HUES64 (cell line): ENCODE data around the gene TTC39B.

ENCODE experiments used
- H3K27ac ChIP-seq: 2 replicates; pipeline ENCODE4 v1.7.0; 2013; ENCODE audit warnings: low read depth, low read length, inconsistent platforms
- H3K27me3 ChIP-seq: 2 replicates; pipeline ENCODE4 v1.6.1; 2013; ENCODE audit warnings: mild to moderate bottlenecking, low read length; ENCODE audit not compliant: insufficient read depth
- H3K36me3 ChIP-seq: 2 replicates; pipeline ENCODE4 v1.6.1; 2013; ENCODE audit warnings: mild to moderate bottlenecking, low read length; ENCODE audit not compliant: insufficient read depth
- H3K4me1 ChIP-seq: 2 replicates; pipeline ENCODE4 v1.6.1; 2013; ENCODE audit warnings: mild to moderate bottlenecking, low read length, moderate library complexity; ENCODE audit not compliant: insufficient read depth
- H3K4me3 ChIP-seq: 2 replicates; pipeline ENCODE4 v1.5.1; 2013; ENCODE audit warnings: mild to moderate bottlenecking, low read length, moderate library complexity
- H3K9ac ChIP-seq: 2 replicates; pipeline ENCODE4 v1.6.1; 2013; ENCODE audit warnings: mild to moderate bottlenecking, low read depth, low read length
- H3K9me3 ChIP-seq: 2 replicates; pipeline ENCODE4 v1.6.1; 2013; ENCODE audit warnings: low read depth, low read length; ENCODE audit not compliant: insufficient read depth
- WGBS: fragments of 150-250, 120-280 bp; methylation state at CpG from one replicate; pipeline ENCODE4 v1.1.7; 2013; ENCODE audit warnings: missing lambda C conversion rate; 5-methylcytosine and 5-hydroxymethylcytosine counted together

TTC39B gene

DNA sequence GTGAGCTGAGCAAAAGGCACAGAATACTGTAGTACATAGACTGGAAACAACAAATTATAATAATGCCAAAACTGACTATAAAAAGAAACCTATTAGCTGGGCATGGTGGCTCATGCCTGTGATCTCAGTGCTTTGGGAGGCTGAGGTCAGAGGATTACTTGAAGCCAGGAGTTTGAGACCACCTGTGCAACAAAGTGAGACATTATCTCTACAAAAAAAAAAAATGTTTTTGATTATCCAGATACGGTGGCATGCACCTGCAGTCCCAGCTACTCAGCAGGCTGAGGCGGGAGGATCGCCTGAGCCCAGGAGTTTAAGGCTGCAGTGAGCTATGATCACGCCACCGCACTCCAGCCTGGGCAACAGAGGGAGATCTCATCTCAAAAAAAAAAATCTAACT, 175.9 kb downstream of the TTC39B start:
- no peaks in the 10 kb centered on the region for H3K36me3 ChIP-seq
- H3K4me3 ChIP-seq: no peak overlapping the region
- 92% methylated on average over 5 of the region's 5 CpGs for WGBS

DNA sequence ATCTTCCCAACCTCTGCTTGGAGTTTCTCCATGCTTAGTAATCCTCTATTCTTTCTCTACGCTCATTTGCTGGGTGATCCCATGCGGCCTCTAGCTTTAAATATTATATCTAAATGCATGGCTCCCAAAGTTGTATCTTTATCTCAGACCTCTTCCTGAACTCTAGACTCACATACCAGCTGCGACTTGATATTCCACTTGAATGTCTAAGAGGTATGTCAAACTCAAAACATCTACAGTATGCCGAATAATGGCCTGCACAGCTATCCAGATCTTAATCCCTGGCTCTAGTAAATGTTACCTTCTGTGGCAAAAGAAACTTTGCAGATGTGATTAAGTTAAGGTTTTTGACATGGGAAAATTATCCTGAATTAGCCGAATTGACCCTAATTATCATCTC, 179.2 kb downstream of the TTC39B start:
- Histone ChIP-seq H3K4me1 (peaks cover 5% of the 10 kb centered on the region; the same call in 1 of the 2 replicates), H3K9me3 (no peaks in the 10 kb centered on the region), H3K27me3 (no peaks in the 10 kb centered on the region), H3K9ac (no peak overlapping the region), H3K4me3 (no peak overlapping the region), H3K36me3 (no peaks in the 10 kb centered on the region), H3K27ac (no peak overlapping the region)
- 95% methylated on average over 5 of the region's 5 CpGs for WGBS

More for the DNA sequence above, 175.9 kb downstream of the TTC39B start:
- no peaks in the 10 kb centered on the region for H3K9me3 ChIP-seq
- no peaks in the 10 kb centered on the region for H3K27me3 ChIP-seq
- H3K27ac ChIP-seq: no peak overlapping the region
- peaks cover 4% of the 10 kb centered on the region for H3K4me1 ChIP-seq
- no peak overlapping the region for H3K9ac ChIP-seq

DNA sequence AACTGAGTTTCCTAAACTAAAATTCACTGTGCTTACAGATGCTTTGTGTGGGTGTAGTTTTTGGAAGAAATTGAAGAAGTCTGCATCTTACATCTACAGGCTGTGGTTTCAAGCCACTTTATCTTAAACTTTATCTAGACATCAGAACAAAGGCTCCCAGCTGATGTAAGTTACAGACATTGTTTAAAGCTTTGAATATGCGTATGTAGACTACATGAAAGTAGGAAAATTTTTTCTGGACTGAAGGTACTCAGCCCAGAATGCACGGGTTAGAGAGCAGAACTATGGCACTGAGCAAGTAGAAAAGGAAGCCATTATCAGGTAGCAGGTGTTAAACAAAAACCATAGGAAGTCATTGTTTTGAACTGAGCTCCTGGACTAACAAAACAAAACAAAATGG, 185.4 kb downstream of the TTC39B start:
- Histone ChIP-seq H3K36me3 (no peaks in the 10 kb centered on the region), H3K9me3 (no peaks in the 10 kb centered on the region), H3K27ac (no peak overlapping the region), H3K4me3 (no peak overlapping the region), H3K4me1 (peaks cover 17% of the 10 kb centered on the region), H3K9ac (no peak overlapping the region), H3K27me3 (no peaks in the 10 kb centered on the region)
- 85% methylated on average over 2 of the region's 2 CpGs for WGBS

DNA sequence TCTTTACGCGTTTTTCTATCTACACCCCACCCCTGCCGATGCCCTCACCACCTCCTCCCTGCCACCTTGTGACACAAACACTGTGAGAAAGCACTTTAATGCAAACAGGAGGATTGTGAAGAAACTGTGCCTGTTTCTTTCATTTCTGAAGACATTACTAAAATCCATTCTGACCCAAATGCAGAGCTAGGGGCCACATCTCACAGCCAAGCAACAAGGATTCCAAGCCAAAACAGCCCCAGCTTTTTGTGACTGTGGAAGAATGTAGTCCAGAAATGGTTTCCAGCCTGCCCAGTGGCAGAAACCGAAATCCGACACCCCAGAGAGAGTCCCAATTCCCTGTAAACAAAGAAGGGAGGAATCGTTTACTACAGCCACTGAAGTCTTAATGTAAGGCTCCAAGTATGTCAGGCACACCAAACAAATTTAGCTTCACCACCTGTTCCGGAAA, 190.9 kb downstream of the TTC39B start:
- H3K36me3 ChIP-seq: no peaks in the 10 kb centered on the region
- no peak overlapping the region for H3K4me3 ChIP-seq
- no peak overlapping the region for H3K9ac ChIP-seq
- H3K27ac ChIP-seq: no peak overlapping the region
- no peaks in the 10 kb centered on the region for H3K9me3 ChIP-seq
- H3K4me1 ChIP-seq: peaks cover 13% of the 10 kb centered on the region
- no peaks in the 10 kb centered on the region for H3K27me3 ChIP-seq
- WGBS: 64% methylated on average over 6 of the region's 7 CpGs

DNA sequence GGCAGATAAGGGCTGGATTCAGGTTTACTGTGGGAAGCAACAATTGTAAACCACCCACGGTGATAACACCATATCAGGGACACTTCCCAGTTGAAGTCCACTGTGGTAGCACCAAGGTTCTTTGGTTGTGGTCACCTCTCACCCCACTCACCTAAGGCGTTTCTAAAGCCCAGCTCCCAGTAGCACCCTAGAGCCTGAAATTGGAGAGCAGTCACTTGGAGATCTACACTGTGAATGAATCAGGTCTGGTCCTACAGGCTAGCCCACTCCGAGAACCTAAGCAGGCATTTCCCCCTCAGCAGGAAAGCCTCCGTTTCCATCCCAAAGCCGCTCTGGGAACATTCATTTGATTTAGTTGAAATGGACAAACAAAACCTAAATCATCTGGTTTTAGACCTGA, 191.3 kb downstream of the TTC39B start:
- no peak overlapping the region for H3K4me3 ChIP-seq
- 81% methylated on average over 5 of the region's 5 CpGs for WGBS
- H3K4me1 ChIP-seq: peaks cover 9% of the 10 kb centered on the region; the same call in 1 of the 2 replicates
- no peaks in the 10 kb centered on the region for H3K9me3 ChIP-seq
- no peak overlapping the region for H3K9ac ChIP-seq
- H3K36me3 ChIP-seq: no peaks in the 10 kb centered on the region
- H3K27me3 ChIP-seq: no peaks in the 10 kb centered on the region
- no peak overlapping the region for H3K27ac ChIP-seq

DNA sequence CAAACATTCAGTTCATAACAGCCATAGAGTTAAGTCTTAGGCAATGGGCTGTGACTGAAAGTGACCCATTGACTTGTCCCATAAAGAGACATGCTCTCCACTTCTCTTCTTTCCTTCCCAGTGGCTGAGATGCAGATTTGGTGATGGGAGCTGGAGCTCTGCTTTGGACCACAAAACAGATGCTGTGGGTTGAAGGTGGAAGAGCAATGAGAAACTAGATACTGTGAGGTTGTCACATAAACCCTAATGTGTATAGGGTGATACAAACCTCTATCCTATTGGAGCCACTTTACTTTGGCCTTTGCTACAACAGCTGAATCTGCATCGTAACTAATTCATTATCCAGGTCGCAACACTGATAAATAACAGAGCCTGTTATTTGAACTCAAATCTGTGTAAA, 192.0 kb downstream of the TTC39B start:
- H3K9me3 ChIP-seq: no peaks in the 10 kb centered on the region
- H3K4me3 ChIP-seq: no peak overlapping the region
- peaks cover 8% of the 10 kb centered on the region; the same call in 1 of the 2 replicates for H3K4me1 ChIP-seq
- 93% methylated on average over 2 of the region's 2 CpGs for WGBS
- no peak overlapping the region for H3K27ac ChIP-seq
- H3K36me3 ChIP-seq: no peaks in the 10 kb centered on the region
- no peak overlapping the region for H3K9ac ChIP-seq
- no peaks in the 10 kb centered on the region for H3K27me3 ChIP-seq
